Measurements from ENCODE around the gene IFNAR1. TPM values are rescaled to one million over a fixed set of nuclear protein-coding genes. Genes with fewer than 3 reads are reported as not detected.

The IFNAR1 gene
- total and polyA plus RNA-seq, 2 of the 8 experiments (the other 6 are each of a cell fraction or from before 2014, with no cell fraction given) = 3.1 to 17.1 TPM

- TF ChIP-seq RNF2 (IDR thresholded peaks at IDR 0.05; ENCODE audit: borderline replicate concordance, low read depth, low read length, missing control alignments, poor library complexity, severe bottlenecking) = no peak
- no peak for TF ChIP-seq TEAD4 (IDR thresholded peaks at IDR 0.05; ENCODE audit: low read depth, low read length)
- TF ChIP-seq TBP (IDR thresholded peaks at IDR 0.05; ENCODE audit: low read depth, low read length) = no peak
- TF ChIP-seq EGR1 (IDR thresholded peaks at IDR 0.05; ENCODE audit: borderline replicate concordance, low read depth, low read length) = no peak
- TF ChIP-seq KDM1A (IDR thresholded peaks at IDR 0.05; ENCODE audit: borderline replicate concordance, low read length) = no peak
- no peak for TF ChIP-seq SP4 (IDR thresholded peaks at IDR 0.05; ENCODE audit: low read length)
- TF ChIP-seq TCF12 (IDR thresholded peaks at IDR 0.05; ENCODE audit: low read depth, low read length) = no peak
Measured at GRCh38 chr21:33314111-33314510, 10.7 kb upstream of the IFNAR1 start (continued).
